GM12875 (cell line): ENCODE data around the gene SDHAF2.

Experiments
- H3K4me3 ChIP-seq: one replicate; pipeline ENCODE4 v1.5.1; 2011; ENCODE audit warnings: low read depth, low read length, control low read depth
- TF ChIP-seq, protein P1 (sequence below): IDR thresholded peaks from 2 replicates; pipeline ENCODE4 v1.5.1; 2011; ENCODE audit warnings: low read depth, mild to moderate bottlenecking, control low read depth, inconsistent platforms, low read length, moderate library complexity, borderline replicate concordance; ENCODE audit not compliant: insufficient read depth

The SDHAF2 gene

DNA sequence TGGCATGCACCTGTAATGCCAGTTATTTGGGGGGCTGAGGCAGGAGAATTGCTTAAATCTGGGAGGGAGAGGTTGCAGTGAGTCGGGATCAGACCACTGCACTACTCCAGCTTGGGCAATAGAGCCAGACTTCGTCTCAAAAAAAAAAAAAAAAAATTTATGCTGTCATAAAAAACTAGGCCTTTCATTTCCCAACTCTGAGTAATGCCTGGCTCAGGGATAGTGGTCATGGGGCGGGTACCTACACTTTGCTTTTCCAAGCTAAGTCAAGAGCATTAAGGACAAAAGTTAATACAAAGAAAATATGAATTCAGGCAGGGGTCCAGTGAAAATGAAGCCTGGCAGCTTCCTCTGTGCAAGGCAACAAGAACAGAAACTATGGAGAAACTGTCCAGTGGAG, 16.4 kb upstream of the SDHAF2 start:
- TF ChIP-seq, protein P1, sequence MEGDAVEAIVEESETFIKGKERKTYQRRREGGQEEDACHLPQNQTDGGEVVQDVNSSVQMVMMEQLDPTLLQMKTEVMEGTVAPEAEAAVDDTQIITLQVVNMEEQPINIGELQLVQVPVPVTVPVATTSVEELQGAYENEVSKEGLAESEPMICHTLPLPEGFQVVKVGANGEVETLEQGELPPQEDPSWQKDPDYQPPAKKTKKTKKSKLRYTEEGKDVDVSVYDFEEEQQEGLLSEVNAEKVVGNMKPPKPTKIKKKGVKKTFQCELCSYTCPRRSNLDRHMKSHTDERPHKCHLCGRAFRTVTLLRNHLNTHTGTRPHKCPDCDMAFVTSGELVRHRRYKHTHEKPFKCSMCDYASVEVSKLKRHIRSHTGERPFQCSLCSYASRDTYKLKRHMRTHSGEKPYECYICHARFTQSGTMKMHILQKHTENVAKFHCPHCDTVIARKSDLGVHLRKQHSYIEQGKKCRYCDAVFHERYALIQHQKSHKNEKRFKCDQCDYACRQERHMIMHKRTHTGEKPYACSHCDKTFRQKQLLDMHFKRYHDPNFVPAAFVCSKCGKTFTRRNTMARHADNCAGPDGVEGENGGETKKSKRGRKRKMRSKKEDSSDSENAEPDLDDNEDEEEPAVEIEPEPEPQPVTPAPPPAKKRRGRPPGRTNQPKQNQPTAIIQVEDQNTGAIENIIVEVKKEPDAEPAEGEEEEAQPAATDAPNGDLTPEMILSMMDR, result no peak
- no peak overlapping the region for H3K4me3 ChIP-seq

DNA sequence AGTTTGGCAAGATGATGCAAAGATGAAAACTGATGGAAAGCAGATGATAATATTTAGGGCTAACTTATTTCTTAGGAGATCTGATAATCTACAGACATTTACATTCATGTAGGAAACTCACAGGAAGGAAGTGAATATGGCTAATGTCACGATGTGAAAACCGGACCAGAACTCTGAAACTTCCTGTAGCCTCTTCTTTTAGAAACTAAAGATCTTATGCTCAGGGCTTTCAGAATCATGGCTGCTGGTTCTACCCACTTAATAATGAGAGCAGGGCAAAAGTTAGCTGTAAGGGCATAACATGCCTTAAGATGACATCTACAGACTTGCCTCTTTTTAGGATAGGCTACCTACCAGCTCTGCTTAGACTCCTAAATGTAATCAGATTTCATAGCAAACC, 15.4 kb upstream of the SDHAF2 start:
- TF ChIP-seq, protein P1, result no peak
- no peak overlapping the region for H3K4me3 ChIP-seq

DNA sequence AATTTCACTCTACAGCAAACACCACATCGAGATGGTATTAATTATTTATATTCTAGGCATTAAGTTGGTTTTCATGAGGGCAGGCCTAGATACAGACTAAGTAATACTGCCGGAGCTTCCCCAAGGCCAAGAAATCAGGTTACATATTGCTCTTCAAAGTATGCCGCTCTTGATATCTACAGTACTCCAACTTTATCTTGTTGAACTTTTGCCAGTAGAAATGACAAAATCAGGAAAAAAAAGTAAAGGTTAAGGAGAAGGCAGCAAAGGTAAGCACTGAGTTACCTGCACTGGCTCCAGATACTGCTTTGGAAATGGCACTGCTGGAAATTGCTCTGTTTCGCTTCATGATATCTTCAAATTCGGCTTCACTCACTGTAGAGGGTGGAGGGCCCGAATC, 14.5 kb upstream of the SDHAF2 start:
- H3K4me3 ChIP-seq, result no peak overlapping the region
- TF ChIP-seq, protein P1, result no peak

DNA sequence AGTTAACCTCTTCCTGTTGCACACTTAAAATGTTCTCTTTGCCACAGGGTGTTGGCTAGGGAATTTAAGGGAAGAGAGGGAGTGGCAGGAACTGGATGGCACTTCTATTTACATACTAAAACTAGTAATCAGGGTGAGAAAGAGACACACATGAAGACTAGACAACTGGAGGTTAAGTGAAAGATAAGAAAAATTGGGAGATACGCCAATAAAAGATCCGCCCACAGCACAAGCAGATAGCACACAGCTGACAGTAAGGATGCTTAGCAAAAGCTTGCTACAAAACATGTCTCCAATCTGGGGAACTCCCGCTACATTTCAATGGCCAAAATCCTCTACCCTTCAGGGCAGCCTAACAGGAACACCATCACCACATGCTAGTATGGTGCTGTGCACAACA, 13.0 kb upstream of the SDHAF2 start:
- TF ChIP-seq, protein P1, result no peak
- H3K4me3 ChIP-seq, result no peak overlapping the region

DNA sequence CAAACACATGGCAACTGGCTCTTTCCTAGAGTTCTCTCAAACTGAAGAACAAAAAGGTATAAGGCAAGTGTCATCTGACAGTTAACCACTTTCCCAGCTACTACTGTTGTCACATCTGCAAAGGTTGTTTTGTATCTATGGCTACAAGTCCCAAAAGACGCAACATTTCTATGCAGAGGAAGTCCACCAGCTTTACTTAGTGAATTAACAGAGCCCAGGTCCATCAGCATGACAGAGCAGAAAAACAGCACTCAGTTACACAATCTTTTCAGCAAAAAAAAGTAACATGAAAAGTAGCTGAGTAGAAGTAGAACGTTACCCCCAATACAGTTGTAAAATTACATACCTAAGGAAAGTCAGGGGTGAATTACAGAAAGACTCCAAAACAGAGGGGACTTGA, 12.3 kb upstream of the SDHAF2 start:
- no peak overlapping the region for H3K4me3 ChIP-seq
- TF ChIP-seq, protein P1, result no peak

DNA sequence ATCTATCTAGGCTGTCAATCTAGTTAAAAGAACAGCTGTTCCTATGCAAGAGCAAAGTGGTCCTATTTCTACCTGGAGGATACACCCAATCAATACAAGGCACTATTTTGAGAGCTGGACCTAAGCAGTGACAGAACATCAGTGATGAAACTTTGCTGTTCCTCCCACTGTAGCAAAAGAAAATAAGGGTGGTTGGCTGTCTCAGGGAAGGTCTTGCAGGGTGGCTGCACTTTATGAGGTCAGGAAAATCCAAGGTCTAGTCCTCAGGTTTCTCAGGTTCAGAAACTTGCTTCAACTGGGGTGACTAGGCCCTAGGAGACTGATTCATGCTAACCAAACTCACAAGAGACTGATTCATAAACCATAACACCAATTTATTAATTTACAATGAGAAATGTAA, 11.8 kb upstream of the SDHAF2 start:
- H3K4me3 ChIP-seq, result no peak overlapping the region
- TF ChIP-seq, protein P1, result no peak

DNA sequence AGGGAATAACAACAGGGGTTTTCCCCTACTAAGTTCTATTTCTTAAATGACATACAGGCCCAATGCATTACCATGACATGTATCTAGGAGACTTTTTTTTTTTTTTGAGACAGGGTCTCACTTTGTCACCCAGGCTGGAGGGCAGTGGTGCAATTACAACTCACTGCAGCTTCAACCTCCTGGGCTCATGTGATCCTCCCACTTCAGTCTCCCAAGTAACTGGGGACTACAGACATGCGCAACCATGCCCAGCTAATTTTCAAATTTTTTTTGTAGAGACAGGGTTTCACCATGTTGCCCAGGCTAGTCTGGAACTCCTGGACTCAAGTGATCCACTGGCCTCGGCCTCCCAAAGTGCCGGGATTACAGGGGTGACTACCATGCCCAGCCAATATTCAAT, 7.7 kb upstream of the SDHAF2 start:
- TF ChIP-seq, protein P1, result no peak
- no peak overlapping the region for H3K4me3 ChIP-seq
